Caco-2 (cell line): ENCODE results near the gene RNF214. TPM values are rescaled to one million over a fixed set of nuclear protein-coding genes. Genes with fewer than 3 reads are reported as not detected.
A peak's percentile ranks its signal among the peaks of the same experiment; 100 is the strongest.

ENCODE experiments used
- BruUV-seq: library from RNA; stranded (reverse); fragments of 400-500 nt; replicated peaks from 2 replicates; lab custom pipeline; 2021; lab: Mats Ljungman, UMichigan
- CTCF ChIA-PET: fragments of 300-600 bp; sonication (Branson Sonifier 250); formaldehyde crosslinking; loops from one replicate; lab custom pipeline; 2022; ENCODE audit warnings: antibody characterized with exemption; lab: Charles Lee
- POLR2A ChIA-PET: fragments of 300-600 bp; sonication (Branson Sonifier 250); formaldehyde crosslinking; loops from one replicate; lab custom pipeline; 2022; ENCODE audit warnings: antibody characterized with exemption; lab: Charles Lee
- DNase-seq, 2 experiments: peaks; one replicate each; pipeline versions ENCODE4 v3.0.0 to v3.0.0-alpha.2; 2020 to 2022
- H3K27me3 ChIP-seq: replicated peaks from 2 replicates; pipeline ENCODE4 v1.6.0; 2011; ENCODE audit warnings: low read length; ENCODE audit not compliant: control insufficient read depth, insufficient read depth
- H3K36me3 ChIP-seq: 2 replicates; pipeline ENCODE4 v1.5.1; 2011; ENCODE audit warnings: low read length; ENCODE audit not compliant: control insufficient read depth, insufficient read depth
- H3K4me1 ChIP-seq: fragments of 250-450 bp; sonication (Bioruptor Pico); 2 replicates; pipeline ENCODE4 v1.5.1; 2020; ENCODE audit warnings: mild to moderate bottlenecking
- H3K4me3 ChIP-seq: 2 replicates; pipeline ENCODE4 v1.5.1; 2011; ENCODE audit warnings: low read depth, mild to moderate bottlenecking, control low read depth, low read length
- H3K9me3 ChIP-seq: fragments of 250-450 bp; sonication (Bioruptor Pico); 2 replicates; pipeline ENCODE4 v1.5.1; 2020; ENCODE audit warnings: mild to moderate bottlenecking, moderate library complexity
- H3K27ac Mint-ChIP-seq: one replicate; pipeline ENCODE4 v1.8.0; 2022; ENCODE audit warnings: mixed read lengths; ENCODE audit not compliant: unreplicated experiment
- H3K27me3 Mint-ChIP-seq: one replicate; pipeline ENCODE4 v1.8.0; 2022; ENCODE audit warnings: mixed read lengths; ENCODE audit not compliant: insufficient read depth, unreplicated experiment
- H3K36me3 Mint-ChIP-seq: one replicate; pipeline ENCODE4 v1.8.0; 2022; ENCODE audit warnings: mild to moderate bottlenecking, mixed read lengths; ENCODE audit not compliant: insufficient read depth, unreplicated experiment
- H3K4me1 Mint-ChIP-seq: one replicate; pipeline ENCODE4 v1.8.0; 2022; ENCODE audit warnings: low read depth, mixed read lengths; ENCODE audit not compliant: unreplicated experiment
- H3K4me3 Mint-ChIP-seq: one replicate; pipeline ENCODE4 v1.8.0; 2022; ENCODE audit warnings: mild to moderate bottlenecking, moderate library complexity, mixed read lengths; ENCODE audit not compliant: unreplicated experiment
- H3K9me3 Mint-ChIP-seq: one replicate; pipeline ENCODE4 v1.8.0; 2022; ENCODE audit warnings: mixed read lengths; ENCODE audit not compliant: unreplicated experiment
- intact Hi-C: fragments of 100-400 bp; cut with micrococcal nuclease; formaldehyde crosslinking; loops from one replicate; pipeline ENCODE4 v1.10.0; 2022; ENCODE audit not compliant: unreplicated experiment
- total RNA-seq: library from RNA; stranded (reverse); gene quantifications from 2 replicates; pipeline ENCODE4 v1.2.3, GENCODE V29; 2022
- TF ChIP-seq, protein P1 (sequence below), 2 experiments: fragments of 200-600 bp in 1 of 2; IDR thresholded peaks; 1 replicate in 1 of 2; 2 replicates in 1 of 2; pipeline versions ENCODE4 v1.5.1 to v1.8.0; 2011 to 2022; ENCODE audit warnings: antibody characterized with exemption in 1 of 2, control low read depth in 1 of 2, inconsistent platforms in 1 of 2, low read depth in 1 of 2, low read length in 1 of 2, mild to moderate bottlenecking in 1 of 2, moderate library complexity in 1 of 2; ENCODE audit not compliant: insufficient read depth in 1 of 2, severe bottlenecking in 1 of 2, unreplicated experiment in 1 of 2

The RNF214 gene
- total RNA-seq, 1 experiment from 2014 or later = 55.8 TPM

DNA sequence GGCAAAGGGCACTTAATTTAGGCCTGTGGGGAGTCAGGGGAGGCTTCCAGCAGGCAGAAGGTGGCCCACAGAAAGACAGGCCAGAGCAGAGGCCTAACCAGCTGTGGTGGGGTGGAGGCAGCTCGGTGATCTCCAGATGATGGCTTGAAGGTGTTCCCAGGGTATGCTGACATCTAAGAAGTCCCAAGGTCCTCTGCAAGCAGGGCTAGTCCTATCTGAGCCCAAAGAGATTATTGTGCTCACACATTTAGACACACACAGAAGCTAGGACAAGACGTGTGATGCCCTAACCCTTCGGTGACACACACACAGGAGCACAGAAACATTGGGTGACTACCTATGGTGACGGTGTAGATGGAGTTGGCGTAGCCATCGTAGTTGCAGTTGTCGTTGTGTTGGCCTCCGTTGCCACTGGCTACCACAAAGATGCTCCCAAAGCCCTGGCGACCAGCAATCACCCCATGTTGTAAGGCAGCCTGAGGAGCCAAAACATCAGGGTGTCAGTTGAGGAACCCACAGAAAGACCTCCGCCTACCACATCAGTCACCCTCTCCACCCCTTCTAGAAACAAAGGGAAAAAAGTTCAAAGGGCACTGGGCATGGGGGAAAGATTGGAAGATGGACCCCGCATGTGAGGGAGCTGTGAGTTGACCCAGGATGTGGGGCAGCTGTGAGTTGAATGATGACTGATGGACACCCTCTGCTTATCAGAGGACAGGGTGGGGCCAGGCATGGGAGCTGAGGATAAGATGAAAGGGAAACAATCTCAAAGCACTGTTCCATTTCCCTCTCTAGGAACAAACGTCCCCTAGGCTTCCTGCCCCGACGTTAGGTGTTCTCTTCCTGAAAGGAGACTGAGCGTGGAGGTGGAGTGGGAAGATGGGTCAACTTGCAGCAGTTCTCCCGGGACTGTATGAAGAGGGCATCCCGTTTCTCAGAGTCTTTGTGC lies 8.5 kb upstream of the RNF214 start:
- intact Hi-C loops = no loop called here
- H3K36me3 ChIP-seq = peaks cover 2% of the 10 kb centered on the region; the same call in 1 of the 2 replicates
- ChIA-PET CTCF (interaction anchor here (0.6 to 5.1 kb wide), 6 partner anchors 11 to 491 kb away, joined by 3 to 38 read pairs (median 4); partner anchors contain the start of gene SIDT2), POLR2A (interaction anchor here (0.6 to 1.0 kb wide), 3 partner anchors 13 to 104 kb away, joined by 3 to 5 read pairs (median 4); partner anchors contain the start of genes CEP164 and SIDT2)
- Mint-ChIP-seq H3K4me1 (peaks cover 43% of the 10 kb centered on the region), H3K36me3 (peaks cover 75% of the 10 kb centered on the region), H3K4me3 (peak overlapping the region; percentile 34), H3K27me3 (no peaks in the 10 kb centered on the region), H3K9me3 (no peaks in the 10 kb centered on the region), H3K27ac (peak overlapping the region; percentile 79)
- H3K27me3 ChIP-seq = no peaks in the 10 kb centered on the region
- DNase-seq = no peak
- no TSS peak for BruUV-seq
- no peaks in the 10 kb centered on the region for H3K9me3 ChIP-seq
- no peak overlapping the region for H3K4me3 ChIP-seq
- peaks cover 47% of the 10 kb centered on the region for H3K4me1 ChIP-seq
- TF ChIP-seq, protein P1, sequence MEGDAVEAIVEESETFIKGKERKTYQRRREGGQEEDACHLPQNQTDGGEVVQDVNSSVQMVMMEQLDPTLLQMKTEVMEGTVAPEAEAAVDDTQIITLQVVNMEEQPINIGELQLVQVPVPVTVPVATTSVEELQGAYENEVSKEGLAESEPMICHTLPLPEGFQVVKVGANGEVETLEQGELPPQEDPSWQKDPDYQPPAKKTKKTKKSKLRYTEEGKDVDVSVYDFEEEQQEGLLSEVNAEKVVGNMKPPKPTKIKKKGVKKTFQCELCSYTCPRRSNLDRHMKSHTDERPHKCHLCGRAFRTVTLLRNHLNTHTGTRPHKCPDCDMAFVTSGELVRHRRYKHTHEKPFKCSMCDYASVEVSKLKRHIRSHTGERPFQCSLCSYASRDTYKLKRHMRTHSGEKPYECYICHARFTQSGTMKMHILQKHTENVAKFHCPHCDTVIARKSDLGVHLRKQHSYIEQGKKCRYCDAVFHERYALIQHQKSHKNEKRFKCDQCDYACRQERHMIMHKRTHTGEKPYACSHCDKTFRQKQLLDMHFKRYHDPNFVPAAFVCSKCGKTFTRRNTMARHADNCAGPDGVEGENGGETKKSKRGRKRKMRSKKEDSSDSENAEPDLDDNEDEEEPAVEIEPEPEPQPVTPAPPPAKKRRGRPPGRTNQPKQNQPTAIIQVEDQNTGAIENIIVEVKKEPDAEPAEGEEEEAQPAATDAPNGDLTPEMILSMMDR (IDR thresholded peaks at IDR 0.05; ENCODE audit: insufficient read depth in 1 of 2, low read depth in 1 of 2, low read length in 1 of 2, severe bottlenecking in 1 of 2, unreplicated experiment in 1 of 2) = no peak

DNA sequence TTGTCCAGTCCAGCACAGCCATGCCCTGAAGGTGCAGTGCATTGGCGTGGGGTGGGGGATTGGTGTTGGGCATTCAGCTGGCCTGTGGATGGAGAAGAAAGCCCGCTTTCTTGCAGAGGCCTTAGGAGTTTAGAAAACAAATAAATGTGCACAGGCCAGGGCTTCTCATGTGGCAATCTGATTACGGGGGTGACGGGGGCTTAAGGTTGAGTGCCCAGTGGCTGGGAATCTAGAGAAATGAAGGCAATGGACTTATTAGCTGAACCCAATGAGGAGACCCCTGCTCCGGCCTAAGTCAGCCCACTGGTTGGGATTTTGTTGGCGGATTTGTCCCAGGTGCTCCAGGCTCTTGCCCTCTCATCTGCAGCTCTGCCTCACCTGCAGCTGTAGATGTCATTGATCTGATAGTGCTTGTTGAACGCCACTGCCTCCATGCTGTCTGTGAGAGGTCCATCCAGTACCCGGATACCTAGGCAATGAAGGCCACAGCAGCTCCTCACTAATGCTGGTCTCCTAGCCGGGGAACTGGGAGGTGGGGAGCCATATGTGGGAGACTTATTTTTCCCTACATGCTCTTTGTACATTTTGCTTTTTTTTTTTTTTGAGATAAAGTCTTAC lies 6.8 kb upstream of the RNF214 start:
- peaks cover 34% of the 10 kb centered on the region for H3K4me1 ChIP-seq
- Mint-ChIP-seq H3K4me3 (no peak overlapping the region), H3K36me3 (peaks cover 60% of the 10 kb centered on the region)

More for the DNA sequence above, 6.8 kb upstream of the RNF214 start:
- Histone ChIP-seq H3K27me3 (no peaks in the 10 kb centered on the region), H3K4me3 (no peak overlapping the region), H3K9me3 (no peaks in the 10 kb centered on the region), H3K36me3 (peaks cover 4% of the 10 kb centered on the region)
- Mint-ChIP-seq H3K9me3 (no peaks in the 10 kb centered on the region), H3K27me3 (no peaks in the 10 kb centered on the region), H3K4me1 (peaks cover 40% of the 10 kb centered on the region), H3K27ac (peak overlapping the region; percentile 79)
- CTCF ChIA-PET = interaction anchor here (0.7 to 5.1 kb wide), 13 partner anchors 9 to 483 kb away, joined by 3 to 38 read pairs (median 4); partner anchors contain the start of genes PAFAH1B2 and SIDT2
- POLR2A ChIA-PET = interaction anchor here (0.5 to 1.8 kb wide), 3 partner anchors 47 to 1967 kb away, joined by 3 to 10 read pairs (median 7); partner anchors contain the start of genes PAFAH1B2 and SIDT2
- no TSS peak for BruUV-seq
- intact Hi-C loops = loop anchor here (1.0 to 2.0 kb wide), 6 partner anchors 27 to 493 kb away; partner anchors contain the start of genes SIDT2 and TAGLN
- no peak for DNase-seq
- TF ChIP-seq, protein P1 (IDR thresholded peaks at IDR 0.05; ENCODE audit: insufficient read depth in 1 of 2, low read depth in 1 of 2, low read length in 1 of 2, severe bottlenecking in 1 of 2, unreplicated experiment in 1 of 2) = no peak
